ENCODE measurements around the gene IL13RA1. TPM values are rescaled to one million over a fixed set of nuclear protein-coding genes. Genes with fewer than 3 reads are reported as not detected.
A peak's percentile ranks its signal among the peaks of the same experiment; 100 is the strongest.

Gene IL13RA1
- total and polyA plus RNA-seq, 2 of the 13 experiments (the other 11 are each of a cell fraction or from before 2014, with no cell fraction given), result 56.6 to 73.5 TPM

DNA sequence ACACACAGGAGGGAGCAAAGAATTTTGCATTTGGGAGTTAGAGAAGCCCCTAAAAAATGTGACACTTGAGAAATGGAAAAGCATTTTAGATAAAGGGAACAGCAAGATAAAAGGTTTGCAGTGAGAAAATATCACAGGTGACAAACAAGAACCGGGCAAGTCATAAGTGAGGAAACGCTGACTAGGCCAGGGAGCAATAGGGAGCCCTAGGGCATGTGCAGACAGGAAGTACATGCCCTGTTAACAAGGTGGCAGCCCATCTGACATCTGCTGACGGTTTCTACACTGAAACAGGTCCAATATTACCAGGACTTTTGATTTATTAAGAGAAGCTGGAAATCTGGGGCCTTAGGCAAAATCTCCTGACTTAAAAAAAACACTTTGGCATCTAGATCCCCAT lies 4.0 kb upstream of the IL13RA1 start:
- ATAC-seq, result no peak
- Histone ChIP-seq H3K4me3 (replicated peaks in 1 of 3; ENCODE audit: insufficient read depth in 1 of 3, low read depth in 2 of 3, low read length in 3 of 3) (no peak overlapping the region), H3K79me2 (ENCODE audit: insufficient read depth, low read length) (peaks cover 4% of the 10 kb centered on the region), H3K36me3 (replicated peaks in 1 of 2; ENCODE audit: control insufficient read depth in 1 of 2, insufficient read depth in 2 of 2, low read length in 2 of 2) (no peaks in the 10 kb centered on the region), H3K27me3 (ENCODE audit: control insufficient read depth in 1 of 2, insufficient read depth in 2 of 2, low read length in 2 of 2) (no peaks in the 10 kb centered on the region), H3K27ac (ENCODE audit: extremely low read length, insufficient read depth, low read length) (no peak overlapping the region), H4K20me1 (ENCODE audit: insufficient read depth, low read length) (no peaks in the 10 kb centered on the region), H3K9ac (ENCODE audit: insufficient read depth, low read depth, low read length) (no peak overlapping the region), H3K4me1 (ENCODE audit: insufficient read depth, low read length) (peaks cover 34% of the 10 kb centered on the region), H3K4me2 (ENCODE audit: low read depth, low read length) (no peak overlapping the region), H2AFZ (ENCODE audit: low read length) (no peak overlapping the region), H3K9me3 (ENCODE audit: low read length) (no peaks in the 10 kb centered on the region)
- TF ChIP-seq, protein P1, sequence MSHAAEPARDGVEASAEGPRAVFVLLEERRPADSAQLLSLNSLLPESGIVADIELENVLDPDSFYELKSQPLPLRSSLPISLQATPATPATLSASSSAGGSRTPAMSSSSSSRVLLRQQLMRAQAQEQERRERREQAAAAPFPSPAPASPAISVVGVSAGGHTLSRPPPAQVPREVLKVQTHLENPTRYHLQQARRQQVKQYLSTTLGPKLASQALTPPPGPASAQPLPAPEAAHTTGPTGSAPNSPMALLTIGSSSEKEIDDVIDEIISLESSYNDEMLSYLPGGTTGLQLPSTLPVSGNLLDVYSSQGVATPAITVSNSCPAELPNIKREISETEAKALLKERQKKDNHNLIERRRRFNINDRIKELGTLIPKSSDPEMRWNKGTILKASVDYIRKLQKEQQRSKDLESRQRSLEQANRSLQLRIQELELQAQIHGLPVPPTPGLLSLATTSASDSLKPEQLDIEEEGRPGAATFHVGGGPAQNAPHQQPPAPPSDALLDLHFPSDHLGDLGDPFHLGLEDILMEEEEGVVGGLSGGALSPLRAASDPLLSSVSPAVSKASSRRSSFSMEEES (CRISPR knock-in tag; IDR thresholded peaks at IDR 0.05), result no peak
- TF ChIP-seq CBX5 (CRISPR knock-in tag; IDR thresholded peaks at IDR 0.05; ENCODE audit: borderline replicate concordance) (no peak), KMT2A (CRISPR knock-in tag; IDR thresholded peaks at IDR 0.05) (no peak), ZNF263 (CRISPR knock-in tag; IDR thresholded peaks at IDR 0.05) (no peak)
- no peak for FAIRE-seq
- WGBS (ENCODE audit: low lambda C conversion rate), result 70% methylated on average over 3 of the region's 3 CpGs
- in situ Hi-C loops (cut with HindIII; ENCODE audit: extremely low pct_ligation_motif_present, low pct_unique_long_range_greater_than_20kb) (no loop called here), intact Hi-C loops (cut with micrococcal nuclease; ENCODE audit: unreplicated experiment) (no loop called here)
- no TSS peak for BruUV-seq (replicated peaks)
- ChIA-PET POLR2A (no interaction called here), CTCF (ENCODE audit: low intra/inter-chr PET ratio, low total read pairs) (no interaction called here)
- DNase-seq (ENCODE audit: low spot score), result no peak

- DNase-seq (ENCODE audit: low spot score), result no peak
- H3K27ac ChIP-seq (ENCODE audit: extremely low read length, insufficient read depth, low read length), result no peak overlapping the region
- H4K20me1 ChIP-seq (ENCODE audit: insufficient read depth, low read length), result no peaks in the 10 kb centered on the region
- intact Hi-C loops (cut with micrococcal nuclease; ENCODE audit: unreplicated experiment) (no loop called here), in situ Hi-C loops (cut with HindIII; ENCODE audit: extremely low pct_ligation_motif_present, low pct_unique_long_range_greater_than_20kb) (no loop called here)
- FAIRE-seq, result no peak
- H3K9me3 ChIP-seq (ENCODE audit: low read length), result no peaks in the 10 kb centered on the region
- peaks cover 14% of the 10 kb centered on the region for H3K79me2 ChIP-seq (ENCODE audit: insufficient read depth, low read length)
- POLR2A ChIA-PET, result no interaction called here
- peak overlapping the region; percentile 51; the same call in 1 of the 2 replicates for H3K4me2 ChIP-seq (ENCODE audit: low read depth, low read length)
- peaks cover 40% of the 10 kb centered on the region for H3K4me1 ChIP-seq (ENCODE audit: insufficient read depth, low read length)
- CTCF ChIA-PET (ENCODE audit: low intra/inter-chr PET ratio, low total read pairs), result no interaction called here
- no peak overlapping the region for H2AFZ ChIP-seq (ENCODE audit: low read length)
- H3K27me3 ChIP-seq (ENCODE audit: control insufficient read depth in 1 of 2, insufficient read depth in 2 of 2, low read length in 2 of 2), result no peaks in the 10 kb centered on the region
- 52% methylated on average over 3 of the region's 5 CpGs for WGBS (ENCODE audit: low lambda C conversion rate)
- no peak overlapping the region for H3K4me3 ChIP-seq (replicated peaks in 1 of 3; ENCODE audit: insufficient read depth in 1 of 3, low read depth in 2 of 3, low read length in 3 of 3)
- ATAC-seq, result no peak
- no peaks in the 10 kb centered on the region for H3K36me3 ChIP-seq (replicated peaks in 1 of 2; ENCODE audit: control insufficient read depth in 1 of 2, insufficient read depth in 2 of 2, low read length in 2 of 2)
- no peak overlapping the region for H3K9ac ChIP-seq (ENCODE audit: insufficient read depth, low read depth, low read length)
- BruUV-seq (replicated peaks), result no TSS peak
- TF ChIP-seq ESRRA (CRISPR knock-in tag; IDR thresholded peaks at IDR 0.05; ENCODE audit: low read depth) (no peak), BCL3 (CRISPR knock-in tag; IDR thresholded peaks at IDR 0.05) (no peak), ARNTL (CRISPR knock-in tag; IDR thresholded peaks at IDR 0.05) (no peak)
- TF ChIP-seq, protein P2, sequence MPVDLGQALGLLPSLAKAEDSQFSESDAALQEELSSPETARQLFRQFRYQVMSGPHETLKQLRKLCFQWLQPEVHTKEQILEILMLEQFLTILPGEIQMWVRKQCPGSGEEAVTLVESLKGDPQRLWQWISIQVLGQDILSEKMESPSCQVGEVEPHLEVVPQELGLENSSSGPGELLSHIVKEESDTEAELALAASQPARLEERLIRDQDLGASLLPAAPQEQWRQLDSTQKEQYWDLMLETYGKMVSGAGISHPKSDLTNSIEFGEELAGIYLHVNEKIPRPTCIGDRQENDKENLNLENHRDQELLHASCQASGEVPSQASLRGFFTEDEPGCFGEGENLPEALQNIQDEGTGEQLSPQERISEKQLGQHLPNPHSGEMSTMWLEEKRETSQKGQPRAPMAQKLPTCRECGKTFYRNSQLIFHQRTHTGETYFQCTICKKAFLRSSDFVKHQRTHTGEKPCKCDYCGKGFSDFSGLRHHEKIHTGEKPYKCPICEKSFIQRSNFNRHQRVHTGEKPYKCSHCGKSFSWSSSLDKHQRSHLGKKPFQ (CRISPR knock-in tag; IDR thresholded peaks at IDR 0.05; ENCODE audit: insufficient replicate concordance), result no peak
- TF ChIP-seq, protein P3, sequence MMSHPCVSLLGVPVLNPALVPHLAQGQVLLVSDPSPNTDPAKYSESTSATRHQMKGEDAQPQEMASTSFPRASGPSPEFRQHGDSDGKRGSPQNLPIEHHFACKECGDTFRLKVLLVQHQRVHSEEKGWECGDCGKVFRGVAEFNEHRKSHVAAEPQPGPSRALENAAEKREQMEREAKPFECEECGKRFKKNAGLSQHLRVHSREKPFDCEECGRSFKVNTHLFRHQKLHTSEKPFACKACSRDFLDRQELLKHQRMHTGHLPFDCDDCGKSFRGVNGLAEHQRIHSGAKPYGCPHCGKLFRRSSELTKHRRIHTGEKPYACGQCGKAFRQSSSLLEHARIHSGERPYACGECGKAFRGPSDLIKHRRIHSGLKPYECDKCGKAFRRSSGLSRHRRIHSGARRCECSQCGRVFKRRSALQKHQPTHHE (CRISPR knock-in tag; IDR thresholded peaks at IDR 0.05; ENCODE audit: borderline replicate concordance), result no peak
Measured at GRCh38 chrX:118724365-118724764, 3.0 kb upstream of the IL13RA1 start.
